ENCODE measurements around the gene BCR. TPM values are rescaled to one million over a fixed set of nuclear protein-coding genes. Genes with fewer than 3 reads are reported as not detected.
A peak's percentile ranks its signal among the peaks of the same experiment; 100 is the strongest.

BCR gene
- total RNA-seq, 4 donors from 2014 or later = 36.9 to 514 (median 91.0) TPM

GRCh38 chr22:23236440-23237184 is 56.3 kb downstream of the BCR start:
- TF ChIP-seq POLR2A (IDR thresholded peaks at IDR 0.05) = no peak
- no peak for TF ChIP-seq POLR2AphosphoS5 (IDR thresholded peaks at IDR 0.05)
- TF ChIP-seq EP300 (IDR thresholded peaks at IDR 0.05; ENCODE audit: low read depth) = no peak
- TF ChIP-seq, protein P1, sequence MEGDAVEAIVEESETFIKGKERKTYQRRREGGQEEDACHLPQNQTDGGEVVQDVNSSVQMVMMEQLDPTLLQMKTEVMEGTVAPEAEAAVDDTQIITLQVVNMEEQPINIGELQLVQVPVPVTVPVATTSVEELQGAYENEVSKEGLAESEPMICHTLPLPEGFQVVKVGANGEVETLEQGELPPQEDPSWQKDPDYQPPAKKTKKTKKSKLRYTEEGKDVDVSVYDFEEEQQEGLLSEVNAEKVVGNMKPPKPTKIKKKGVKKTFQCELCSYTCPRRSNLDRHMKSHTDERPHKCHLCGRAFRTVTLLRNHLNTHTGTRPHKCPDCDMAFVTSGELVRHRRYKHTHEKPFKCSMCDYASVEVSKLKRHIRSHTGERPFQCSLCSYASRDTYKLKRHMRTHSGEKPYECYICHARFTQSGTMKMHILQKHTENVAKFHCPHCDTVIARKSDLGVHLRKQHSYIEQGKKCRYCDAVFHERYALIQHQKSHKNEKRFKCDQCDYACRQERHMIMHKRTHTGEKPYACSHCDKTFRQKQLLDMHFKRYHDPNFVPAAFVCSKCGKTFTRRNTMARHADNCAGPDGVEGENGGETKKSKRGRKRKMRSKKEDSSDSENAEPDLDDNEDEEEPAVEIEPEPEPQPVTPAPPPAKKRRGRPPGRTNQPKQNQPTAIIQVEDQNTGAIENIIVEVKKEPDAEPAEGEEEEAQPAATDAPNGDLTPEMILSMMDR (IDR thresholded peaks at IDR 0.05) = no peak
- Histone ChIP-seq H3K27ac (no peak overlapping the region), H3K36me3 (no peaks in the 10 kb centered on the region), H3K27me3 (no peaks in the 10 kb centered on the region), H3K4me1 (peaks cover 2 to 29% (median 12%) of the 10 kb centered on the region in 4 donors), H3K9me3 (no peaks in the 10 kb centered on the region), H3K4me3 (no peak overlapping the region)
- WGBS, 2 donors (ENCODE audit: low coverage in 1 of 2) = 86% methylated on average over 13 of the region's 14 CpGs; no CpG with 5 or more reads in 1 of the 2 donors
- in situ Hi-C loops (cut with MboI; ENCODE audit: low pct_ligation_motif_present in 1 of 4, low pct_unique_long_range_greater_than_20kb in 1 of 4, low sequenced_read_pairs in 3 of 4) (no loop called here), intact Hi-C loops (cut with DNase I; ENCODE audit: low total_unique reads) (no loop called here)
- no peak for DNase-seq

GRCh38 chr22:23237201-23237798 is 57.0 kb downstream of the BCR start:
- intact Hi-C loops (cut with DNase I; ENCODE audit: low total_unique reads) = no loop called here
- H3K36me3 ChIP-seq = no peaks in the 10 kb centered on the region
- DNase-seq = peak; percentile 25
- H3K27me3 ChIP-seq = no peaks in the 10 kb centered on the region
- no peaks in the 10 kb centered on the region for H3K9me3 ChIP-seq
- 47% methylated on average over 16 of the region's 16 CpGs; no CpG with 5 or more reads in 1 of the 2 donors for WGBS, 2 donors (ENCODE audit: low coverage in 1 of 2)
- peaks cover 2 to 30% (median 12%) of the 10 kb centered on the region in 4 donors for H3K4me1 ChIP-seq
- no peak overlapping the region for H3K4me3 ChIP-seq
- H3K27ac ChIP-seq = peak overlapping the region in 1 of 4 donors; percentile 5
- no peak for TF ChIP-seq POLR2A (IDR thresholded peaks at IDR 0.05)
- TF ChIP-seq, protein P1 (IDR thresholded peaks at IDR 0.05) = no peak
- TF ChIP-seq POLR2AphosphoS5 (IDR thresholded peaks at IDR 0.05) = peak in 2 of 3 donors; percentile 14 to 28
- no peak for TF ChIP-seq EP300 (IDR thresholded peaks at IDR 0.05; ENCODE audit: low read depth)
- in situ Hi-C loops (cut with MboI; ENCODE audit: low pct_ligation_motif_present in 1 of 4, low pct_unique_long_range_greater_than_20kb in 1 of 4, low sequenced_read_pairs in 3 of 4) = no loop called here

GRCh38 chr22:23237841-23238240 is 57.5 kb downstream of the BCR start:
- intact Hi-C loops (cut with DNase I; ENCODE audit: low total_unique reads) (no loop called here), in situ Hi-C loops (cut with MboI; ENCODE audit: low pct_ligation_motif_present in 1 of 4, low pct_unique_long_range_greater_than_20kb in 1 of 4, low sequenced_read_pairs in 3 of 4) (no loop called here)
- peak overlapping the region in 1 of 4 donors; percentile 5 for H3K27ac ChIP-seq
- DNase-seq = no peak
- H3K4me1 ChIP-seq = peaks cover 2 to 32% (median 12%) of the 10 kb centered on the region in 4 donors
- H3K4me3 ChIP-seq = no peak overlapping the region
- H3K36me3 ChIP-seq = no peaks in the 10 kb centered on the region
- no peaks in the 10 kb centered on the region for H3K9me3 ChIP-seq
- WGBS, 2 donors (ENCODE audit: low coverage in 1 of 2) = 80 to 82% methylated on average over 3 to 10 of the region's 10 CpGs
- TF ChIP-seq EP300 (IDR thresholded peaks at IDR 0.05; ENCODE audit: low read depth) = no peak
- no peaks in the 10 kb centered on the region for H3K27me3 ChIP-seq

GRCh38 chr22:23238707-23239106 is 58.4 kb downstream of the BCR start:
- in situ Hi-C loops (cut with MboI; ENCODE audit: low pct_ligation_motif_present in 1 of 4, low pct_unique_long_range_greater_than_20kb in 1 of 4, low sequenced_read_pairs in 3 of 4) = no loop called here
- TF ChIP-seq POLR2AphosphoS5 (IDR thresholded peaks at IDR 0.05) = no peak
- H3K9me3 ChIP-seq = no peaks in the 10 kb centered on the region
- WGBS, 2 donors (ENCODE audit: low coverage in 1 of 2) = 95% methylated on average over 7 of the region's 9 CpGs; no CpG with 5 or more reads in 1 of the 2 donors
- H3K4me1 ChIP-seq = peaks cover 2 to 26% (median 12%) of the 10 kb centered on the region in 4 donors
- DNase-seq = no peak
- H3K36me3 ChIP-seq = no peaks in the 10 kb centered on the region
- intact Hi-C loops (cut with DNase I; ENCODE audit: low total_unique reads) = no loop called here
- no peak overlapping the region for H3K4me3 ChIP-seq
- H3K27ac ChIP-seq = no peak overlapping the region
- H3K27me3 ChIP-seq = no peaks in the 10 kb centered on the region

- in situ Hi-C loops (cut with MboI; ENCODE audit: low pct_ligation_motif_present in 1 of 4, low pct_unique_long_range_greater_than_20kb in 1 of 4, low sequenced_read_pairs in 3 of 4) = no loop called here
- peaks cover 2 to 20% (median 12%) of the 10 kb centered on the region in 4 donors for H3K4me1 ChIP-seq
- 93% methylated on average over 2 of the region's 2 CpGs; no CpG with 5 or more reads in 1 of the 2 donors for WGBS, 2 donors (ENCODE audit: low coverage in 1 of 2)
- TF ChIP-seq, protein P1 (IDR thresholded peaks at IDR 0.05) = no peak
- no peak for TF ChIP-seq EP300 (IDR thresholded peaks at IDR 0.05; ENCODE audit: low read depth)
- intact Hi-C loops (cut with DNase I; ENCODE audit: low total_unique reads) = no loop called here
- H3K36me3 ChIP-seq = no peaks in the 10 kb centered on the region
- H3K9me3 ChIP-seq = no peaks in the 10 kb centered on the region
- DNase-seq = no peak
- H3K27ac ChIP-seq = no peak overlapping the region
- no peak overlapping the region for H3K4me3 ChIP-seq
- H3K27me3 ChIP-seq = no peaks in the 10 kb centered on the region
These were observed 59.1 kb downstream of the BCR start for GRCh38 chr22:23239429-23239828.

All from transverse colon (tissue), 4 donors.